Daoy (cell line): ENCODE measurements around the gene MAP4K3. TPM values are rescaled to one million over a fixed set of nuclear protein-coding genes. Genes with fewer than 3 reads are reported as not detected.
"Not testable (repeated sequence)": the region's sequence is repeated elsewhere in the genome, so short reads cannot be mapped to it uniquely, and the experiment has no call there.

ENCODE experiments used
- DNase-seq: peaks from one replicate; pipeline ENCODE4 v3.0.0-alpha.2; 2015; ENCODE audit warnings: low read depth
- total RNA-seq: library from RNA; depleted of rRNA; stranded (reverse); fragments of >200 nt; shearing (Covaris generic); gene quantifications from 2 replicates; pipeline ENCODE4 v1.2.3, GENCODE V29; 2014

MAP4K3 gene
- total RNA-seq, 1 experiment from 2014 or later, result 42.5 TPM

DNA sequence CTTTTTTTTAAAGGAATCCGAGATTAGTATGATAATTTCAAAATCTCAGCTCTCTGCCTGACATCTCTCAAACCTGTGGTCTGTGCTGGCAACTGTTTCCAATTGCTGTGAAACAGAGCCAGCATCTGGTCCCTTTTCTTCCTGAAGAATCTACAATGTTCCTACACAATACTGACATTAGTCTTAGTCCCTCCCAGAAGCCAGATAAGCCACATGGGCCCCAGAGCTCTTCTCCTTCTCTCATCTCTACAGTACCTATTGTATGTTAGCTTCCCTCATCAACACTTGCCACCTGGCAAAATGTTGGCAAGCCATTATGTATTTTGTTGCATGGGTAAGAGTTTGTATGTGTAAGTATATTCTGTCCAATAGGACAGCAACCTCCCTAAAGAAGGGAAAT is 130.5 kb downstream of the MAP4K3 start:
- no peak for DNase-seq

DNA sequence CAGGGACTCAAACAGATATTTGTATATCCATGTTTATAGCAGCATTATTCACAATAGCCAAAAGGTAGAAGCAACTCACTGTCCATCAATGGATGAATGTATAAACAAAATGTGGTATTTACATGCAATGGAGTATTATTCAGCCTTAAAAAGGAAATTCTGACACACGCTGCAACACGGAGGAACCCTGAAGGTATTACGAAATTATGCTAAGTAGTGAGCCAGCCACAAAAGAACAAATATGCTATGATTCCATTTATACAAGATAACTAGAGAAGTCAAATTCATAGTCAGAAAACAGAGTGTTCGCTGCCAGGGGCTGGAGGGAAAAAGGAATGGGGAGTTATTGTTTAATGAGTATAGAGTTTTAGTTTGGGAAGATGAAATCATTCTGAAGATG is 132.4 kb downstream of the MAP4K3 start:
- DNase-seq, result no peak

DNA sequence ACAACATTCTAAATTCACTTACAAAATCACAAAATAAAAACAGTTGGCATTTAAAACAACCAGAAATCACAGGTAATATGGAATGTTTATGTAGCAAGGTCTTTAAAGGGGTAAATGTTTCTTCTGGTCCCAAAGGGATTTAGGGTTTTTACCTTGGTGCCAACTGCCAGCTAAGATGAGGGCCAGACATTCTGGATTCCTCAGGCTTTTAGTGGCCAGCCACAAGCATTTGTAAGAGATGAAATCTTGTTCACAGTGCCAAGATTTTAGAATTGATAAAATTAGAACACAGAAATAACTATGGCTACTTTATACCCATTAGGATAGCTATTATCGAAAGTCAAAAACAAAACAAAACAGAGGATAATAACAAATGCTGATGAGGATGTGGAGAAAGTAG is 132.9 kb downstream of the MAP4K3 start:
- DNase-seq, result no peak

DNA sequence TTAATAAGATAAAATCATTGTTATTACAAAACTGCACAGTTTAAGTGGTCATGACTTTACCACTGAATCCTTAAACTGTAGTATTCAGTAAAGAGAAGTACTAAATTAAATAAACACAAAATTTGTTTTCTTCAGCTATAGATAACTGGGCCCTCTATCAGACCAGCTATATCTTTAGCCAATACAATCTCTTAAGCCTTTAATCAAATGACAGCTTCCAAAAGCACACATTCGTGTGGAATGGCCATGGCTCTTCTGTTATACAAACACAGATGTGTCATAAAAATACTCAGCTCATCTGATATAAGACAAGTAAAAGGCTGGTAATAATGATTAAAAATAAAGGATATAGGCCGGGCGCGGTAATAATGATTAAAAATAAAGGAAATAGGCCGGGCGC is 135.7 kb downstream of the MAP4K3 start:
- no peak for DNase-seq

DNA sequence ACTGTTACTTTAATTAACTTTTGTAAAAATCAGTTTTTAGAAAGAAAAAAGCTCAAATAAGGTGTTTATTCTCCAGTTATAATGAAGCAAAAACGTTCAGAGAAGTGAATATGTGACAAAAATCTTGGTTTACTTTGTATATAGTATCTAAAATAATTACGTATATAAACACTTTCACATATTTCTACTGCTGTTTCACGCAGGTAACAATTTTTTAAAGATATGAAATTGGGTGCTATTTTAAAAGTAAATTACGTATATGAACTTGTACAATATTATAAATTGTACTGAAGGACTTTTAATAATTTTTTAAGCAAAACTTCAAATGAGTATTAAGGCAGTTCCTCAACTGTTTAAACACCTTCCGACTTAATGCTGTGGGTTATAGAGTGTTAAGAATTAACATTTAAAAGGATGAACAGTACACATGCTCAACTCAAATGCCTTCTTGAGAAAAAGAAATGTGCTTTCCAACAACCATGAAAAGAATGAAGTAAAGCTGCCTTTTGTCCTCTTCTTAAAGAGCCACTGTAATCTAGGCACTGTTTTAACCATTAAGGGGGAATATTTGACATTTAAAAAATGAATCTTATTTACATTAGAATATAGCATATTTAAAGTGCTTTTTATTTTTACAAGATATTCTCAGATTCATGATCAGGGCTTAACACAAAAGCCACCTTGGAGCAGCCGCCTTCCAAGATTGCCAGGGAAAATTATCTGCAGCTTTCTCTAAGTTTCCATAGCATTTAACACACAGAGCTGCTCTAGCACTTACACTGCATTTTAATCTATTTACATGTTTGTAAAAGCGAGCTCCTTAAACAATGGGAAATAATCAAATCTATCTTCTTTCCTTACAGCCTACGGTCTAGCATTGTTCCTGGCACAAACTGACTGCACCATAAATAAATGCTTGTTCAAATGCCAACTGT is 136.8 kb downstream of the MAP4K3 start:
- no peak for DNase-seq

DNA sequence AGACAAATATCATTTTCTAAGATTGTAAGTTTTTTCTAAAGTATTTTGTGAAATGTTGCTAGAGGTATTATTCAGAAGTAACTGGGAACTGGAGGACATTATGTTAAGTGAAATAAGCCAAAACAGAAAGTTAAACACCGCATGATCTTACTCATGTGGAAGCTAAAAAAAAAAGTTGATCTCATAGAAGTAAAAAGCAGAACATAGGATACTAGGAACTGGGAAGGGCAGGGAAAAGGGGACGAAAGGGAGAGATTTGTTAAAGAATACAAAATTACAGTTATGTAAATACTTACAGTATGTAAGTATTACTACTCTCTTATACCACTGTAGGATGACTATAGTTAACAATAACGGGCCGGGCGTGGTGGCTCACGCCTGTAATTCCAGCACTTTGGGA is 146.7 kb downstream of the MAP4K3 start:
- DNase-seq, result no peak

DNA sequence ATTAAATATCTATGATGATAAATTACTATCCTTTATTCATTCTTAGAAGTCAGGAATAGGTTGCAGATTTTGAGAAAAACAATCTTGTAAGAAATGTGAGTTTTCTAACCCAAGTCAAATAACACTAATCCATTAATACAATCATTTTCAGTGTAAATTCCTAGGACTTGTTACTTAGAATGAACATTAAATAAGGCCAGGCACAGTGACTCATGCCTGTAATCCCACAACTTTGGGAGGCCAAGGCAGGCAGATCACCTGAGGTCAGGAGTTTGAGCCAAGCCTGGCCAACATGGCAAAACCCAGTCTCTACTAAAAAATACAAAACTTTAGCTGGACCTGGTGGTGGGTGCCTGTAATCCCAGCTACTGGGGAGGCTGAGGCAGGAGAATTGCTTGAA is 147.5 kb downstream of the MAP4K3 start:
- DNase-seq, result no peak

DNA sequence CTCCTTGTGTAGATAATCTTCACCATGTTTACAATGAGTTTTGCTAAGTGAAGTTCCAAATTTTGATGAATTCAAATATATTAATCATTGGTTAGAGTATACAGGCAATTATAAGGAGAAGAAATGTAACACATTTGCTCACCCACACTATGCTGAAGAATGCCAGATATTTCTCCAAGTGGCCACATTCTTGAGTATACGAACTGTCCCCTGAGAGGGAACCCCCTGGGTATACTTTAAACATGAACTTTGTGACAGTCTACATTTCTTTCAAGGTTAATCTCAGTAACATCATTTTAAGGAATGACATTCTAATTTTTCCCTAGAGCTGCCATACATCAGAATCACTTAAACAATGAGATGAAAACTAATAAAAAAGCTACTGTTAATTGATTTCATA is 153.5 kb downstream of the MAP4K3 start:
- no peak for DNase-seq

DNA sequence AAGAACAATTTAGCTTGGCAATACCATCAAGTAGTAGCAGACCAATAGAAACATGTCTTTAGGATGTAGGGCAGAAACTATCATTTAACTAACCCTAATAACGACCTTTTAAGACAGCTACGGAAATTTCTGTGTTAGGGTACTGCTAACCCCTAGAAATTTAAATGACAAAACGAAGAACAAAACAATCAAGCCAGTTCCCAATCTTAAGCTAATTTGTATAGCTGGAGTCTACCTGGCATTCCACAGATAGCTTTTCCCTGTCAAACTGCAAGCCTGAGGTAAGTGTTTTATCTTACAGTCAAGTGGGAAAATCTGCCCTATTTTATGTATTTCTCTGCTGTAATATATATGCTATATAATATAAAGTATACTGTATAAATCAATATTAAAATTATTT is 155.7 kb downstream of the MAP4K3 start:
- no peak for DNase-seq

DNA sequence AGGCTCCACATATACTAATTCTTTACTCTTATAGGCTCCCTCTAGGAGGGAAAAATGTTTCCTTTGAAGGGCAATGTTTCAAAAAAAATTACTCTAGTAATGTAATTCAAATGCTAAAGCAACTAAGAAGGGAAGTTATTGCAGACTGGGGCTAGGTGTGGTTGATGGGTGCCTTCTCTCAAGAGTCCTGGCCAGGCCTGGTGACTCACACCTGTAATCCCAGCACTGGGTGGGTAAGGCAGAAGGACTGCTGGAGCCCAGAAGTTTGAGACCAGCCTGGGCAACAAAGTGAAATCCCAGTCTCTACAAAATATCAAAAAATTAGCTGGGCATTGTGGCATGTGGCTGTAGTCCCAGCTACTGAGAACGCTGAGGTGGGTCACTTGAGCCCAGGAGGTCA is 162.1 kb downstream of the MAP4K3 start:
- DNase-seq, result peak; percentile 4

DNA sequence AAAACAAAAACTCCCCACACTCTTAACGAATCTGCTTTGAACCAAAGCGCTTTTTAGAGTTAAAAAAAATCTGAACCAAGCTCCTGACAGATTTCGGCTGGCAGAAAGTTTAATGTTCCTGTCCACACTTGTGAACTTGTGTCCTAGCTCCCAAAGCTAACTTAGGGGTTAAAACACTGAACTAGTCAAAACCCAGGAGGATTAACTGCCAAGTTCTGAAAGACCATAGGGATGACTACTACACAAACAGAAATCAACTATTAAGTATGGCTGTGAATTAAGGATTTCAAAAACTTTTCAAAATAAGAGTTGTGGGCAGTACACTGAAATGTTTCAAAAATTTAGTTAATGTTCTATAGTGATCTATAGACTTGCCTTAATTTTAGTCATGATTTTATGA is 167.1 kb downstream of the MAP4K3 start:
- no peak for DNase-seq

DNA sequence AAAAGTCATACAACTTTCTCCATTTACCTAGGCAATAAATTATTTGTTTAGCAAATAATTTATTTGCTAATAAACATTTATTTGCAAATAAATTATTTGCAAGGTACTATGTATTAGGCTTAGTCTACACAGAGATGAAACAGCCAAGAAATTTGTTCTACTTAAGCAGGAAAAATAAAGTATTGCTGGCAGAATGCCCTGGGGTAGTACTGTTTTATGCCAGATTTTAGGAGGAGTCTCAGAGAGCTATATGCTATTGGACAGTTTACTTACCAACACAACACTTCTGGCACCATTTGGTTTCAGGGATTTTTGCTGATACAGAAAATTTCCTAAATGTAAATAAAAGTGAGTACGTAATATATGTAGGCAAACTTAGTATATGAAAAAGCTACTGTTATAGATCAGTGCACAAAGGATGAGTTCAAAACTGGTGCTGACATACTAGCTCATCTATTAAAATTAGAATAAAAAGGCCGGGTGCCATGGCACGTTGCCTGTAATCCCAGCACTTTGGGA is 170.1 kb downstream of the MAP4K3 start:
- no peak for DNase-seq

DNA sequence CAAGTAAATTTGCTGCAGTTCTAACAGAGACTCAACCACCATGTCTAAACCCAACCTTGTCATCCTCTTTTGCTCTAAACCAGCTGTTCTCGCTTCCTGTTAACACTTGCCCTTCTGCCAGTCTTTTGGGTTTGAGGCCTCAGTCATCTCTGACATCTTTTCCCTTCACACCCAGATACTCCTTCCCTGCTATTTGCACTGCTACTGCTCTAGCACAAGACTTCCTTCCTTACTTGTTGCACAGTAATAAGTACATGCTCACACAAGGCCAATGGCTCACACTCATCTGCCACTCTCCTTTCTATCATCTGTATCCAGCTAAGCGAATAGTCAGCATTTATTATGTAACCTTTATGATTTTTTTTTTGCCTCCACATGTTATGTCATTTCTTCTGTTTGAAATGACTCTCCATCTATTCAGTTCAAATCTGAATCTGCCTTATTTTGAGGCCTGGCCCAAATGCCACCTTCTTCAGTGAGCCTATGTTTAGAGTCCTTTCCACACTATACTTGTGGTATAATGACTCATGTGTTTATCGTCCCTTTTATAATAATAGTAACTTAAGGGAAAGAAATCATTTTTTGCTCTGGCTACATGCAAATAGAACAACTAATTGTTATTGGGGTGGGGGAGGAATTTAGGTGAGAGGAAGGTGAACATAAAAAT is 170.8 kb downstream of the MAP4K3 start:
- no peak for DNase-seq

DNA sequence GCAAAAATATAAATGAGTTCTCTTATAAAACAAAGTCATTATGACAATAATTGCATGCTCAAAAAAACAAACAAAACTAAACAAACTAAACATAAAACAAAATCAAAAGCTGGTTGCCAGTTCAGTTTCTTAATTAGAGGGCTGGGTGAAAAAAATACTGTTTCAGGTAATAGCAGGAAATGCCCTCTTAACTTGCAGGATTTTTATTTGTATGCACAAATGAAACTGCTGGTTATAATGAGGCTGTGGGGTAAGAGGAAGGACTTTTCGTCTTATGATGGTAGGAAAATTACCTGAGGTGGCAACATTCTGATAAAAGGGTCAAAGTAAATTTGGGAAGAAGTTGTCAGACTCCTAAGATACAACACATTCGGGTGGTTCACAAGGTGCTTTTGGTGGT is 171.8 kb downstream of the MAP4K3 start:
- no peak for DNase-seq

DNA sequence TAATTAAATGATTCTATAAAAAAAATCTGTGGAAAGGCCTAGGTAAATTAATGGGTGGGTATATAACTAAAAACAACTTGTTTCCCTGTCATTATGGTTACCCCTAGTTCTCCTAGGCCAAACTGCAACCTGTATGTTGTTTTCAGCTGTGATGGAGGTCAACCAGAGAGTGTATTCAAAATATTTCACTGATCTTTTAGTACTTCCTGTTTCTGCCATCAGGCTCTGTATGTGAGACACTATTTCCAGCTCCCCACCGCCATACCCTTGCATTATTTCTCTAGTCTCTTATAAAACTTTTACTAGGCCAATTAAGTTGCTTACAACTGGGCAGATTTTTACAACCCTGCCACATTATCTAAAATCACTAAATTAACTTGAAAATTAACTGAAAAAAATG is 172.4 kb downstream of the MAP4K3 start:
- no peak for DNase-seq

DNA sequence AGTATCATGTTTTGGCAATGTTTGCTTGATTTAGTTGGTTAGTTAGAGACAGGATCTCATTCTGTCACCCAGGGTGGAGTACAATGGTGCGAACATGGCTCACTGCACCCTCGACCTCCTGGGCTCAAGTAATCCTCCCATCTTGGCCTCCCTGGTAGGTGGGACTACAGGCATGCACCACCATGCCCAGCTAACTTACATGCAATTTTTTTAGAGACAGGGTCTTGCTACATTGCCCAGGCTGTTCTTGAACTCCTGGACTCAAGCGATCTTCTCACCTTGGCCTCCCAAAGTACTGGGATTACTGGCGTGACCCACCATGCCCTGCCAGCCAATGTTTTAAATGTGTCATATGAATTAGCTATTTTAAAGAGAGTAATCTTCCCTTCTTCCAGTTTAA is 177.0 kb downstream of the MAP4K3 start:
- no peak for DNase-seq

DNA sequence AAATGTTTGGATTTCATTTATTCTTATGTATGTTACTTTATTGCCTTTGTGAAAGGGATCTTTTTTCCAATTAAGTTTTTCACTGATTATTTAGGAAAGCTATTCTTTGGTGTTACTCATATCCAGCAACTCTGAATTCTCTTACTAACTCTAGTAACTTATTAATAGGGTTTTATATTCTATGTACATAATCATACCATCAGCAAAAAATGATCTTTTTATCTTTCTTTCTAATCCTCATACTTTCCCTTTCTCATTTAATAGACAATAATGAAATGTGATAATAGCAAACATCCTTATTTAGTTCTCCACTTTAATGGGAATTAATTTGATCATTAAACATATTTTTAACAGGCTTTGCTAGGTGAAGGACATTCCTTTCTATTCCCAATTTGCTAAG is 181.0 kb downstream of the MAP4K3 start:
- no peak for DNase-seq

DNA sequence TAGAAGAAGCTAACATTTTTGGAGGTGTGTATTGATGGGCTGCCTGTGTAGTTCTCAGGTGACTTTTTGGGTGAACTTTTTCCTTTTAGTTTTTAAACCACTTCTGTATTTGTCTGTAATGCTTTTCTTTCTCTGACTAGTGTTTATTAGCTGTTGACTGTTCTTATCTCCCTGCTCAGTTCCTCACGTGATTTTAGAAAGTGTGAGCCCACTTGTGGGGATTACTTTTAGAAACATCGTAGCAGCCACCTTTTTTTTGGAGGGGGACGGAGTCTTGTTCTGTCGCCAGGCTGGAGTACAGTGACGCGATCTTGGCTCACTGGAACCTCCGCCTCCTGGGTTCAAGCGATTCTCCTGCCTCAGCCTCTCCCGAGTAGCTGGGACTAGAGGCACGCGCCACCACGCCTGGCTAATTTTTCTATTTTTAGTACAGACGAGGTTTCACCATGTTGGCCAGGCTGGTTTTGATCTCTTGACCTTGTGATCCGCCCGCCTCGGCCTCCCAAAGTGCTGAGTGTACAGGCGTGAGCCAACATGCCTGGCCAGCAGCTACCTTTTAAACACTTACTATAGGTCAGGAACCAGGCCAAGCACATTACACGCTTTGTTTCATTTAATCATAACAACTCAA is 184.1 kb downstream of the MAP4K3 start:
- DNase-seq, result no peak

DNA sequence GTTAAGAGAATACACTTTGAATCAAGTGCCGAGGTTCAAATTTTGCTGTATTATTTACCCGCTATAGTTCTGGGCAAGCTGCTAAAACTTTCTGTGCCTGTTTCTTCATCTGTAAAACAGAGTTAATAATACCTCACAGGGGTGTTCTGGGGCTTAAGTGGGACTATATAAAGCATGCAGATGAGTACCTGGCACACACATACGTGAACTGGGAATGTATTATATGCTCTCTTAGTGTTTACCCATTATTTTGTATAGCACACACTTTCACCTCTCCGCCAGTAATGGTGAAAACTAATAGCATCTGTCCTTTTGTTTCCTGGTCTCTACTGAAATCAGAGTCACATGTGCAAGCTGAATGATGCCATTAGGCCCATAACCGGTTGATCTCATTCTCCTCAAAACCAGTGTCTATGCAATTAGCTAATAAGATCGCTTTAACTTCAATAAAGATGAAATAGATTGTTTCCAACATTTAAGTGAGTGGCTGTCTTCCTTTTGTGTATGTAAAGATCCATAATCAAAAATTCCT is 189.5 kb downstream of the MAP4K3 start:
- no peak for DNase-seq

DNA sequence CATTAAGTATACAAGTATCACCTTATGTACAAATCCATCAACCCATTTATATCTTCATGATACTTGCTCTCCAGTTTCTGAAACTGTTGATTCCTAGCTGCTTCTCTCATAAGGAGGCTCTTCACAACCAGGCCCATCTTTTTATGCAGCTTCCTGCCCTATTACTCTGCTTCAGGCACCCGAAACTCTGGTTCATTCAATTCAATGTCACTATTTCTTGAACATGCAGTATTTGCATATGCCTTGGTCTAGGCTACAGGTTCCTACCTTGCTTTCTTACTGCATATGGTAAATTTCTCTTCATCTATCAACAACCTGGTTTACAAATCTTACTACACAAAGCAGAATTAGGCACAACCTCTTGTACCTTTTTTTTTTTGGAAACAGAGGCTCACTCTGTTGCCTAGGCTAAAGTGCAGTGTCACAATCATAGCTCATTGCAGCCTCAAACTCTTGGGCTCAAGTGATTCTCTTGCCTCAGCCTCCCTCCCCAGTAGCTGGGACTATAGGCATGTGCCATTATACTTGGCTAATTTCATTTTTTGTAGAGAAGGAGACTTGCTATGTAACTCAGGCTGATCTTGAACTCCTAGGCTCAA is 190.6 kb downstream of the MAP4K3 start:
- DNase-seq, result no peak

DNA sequence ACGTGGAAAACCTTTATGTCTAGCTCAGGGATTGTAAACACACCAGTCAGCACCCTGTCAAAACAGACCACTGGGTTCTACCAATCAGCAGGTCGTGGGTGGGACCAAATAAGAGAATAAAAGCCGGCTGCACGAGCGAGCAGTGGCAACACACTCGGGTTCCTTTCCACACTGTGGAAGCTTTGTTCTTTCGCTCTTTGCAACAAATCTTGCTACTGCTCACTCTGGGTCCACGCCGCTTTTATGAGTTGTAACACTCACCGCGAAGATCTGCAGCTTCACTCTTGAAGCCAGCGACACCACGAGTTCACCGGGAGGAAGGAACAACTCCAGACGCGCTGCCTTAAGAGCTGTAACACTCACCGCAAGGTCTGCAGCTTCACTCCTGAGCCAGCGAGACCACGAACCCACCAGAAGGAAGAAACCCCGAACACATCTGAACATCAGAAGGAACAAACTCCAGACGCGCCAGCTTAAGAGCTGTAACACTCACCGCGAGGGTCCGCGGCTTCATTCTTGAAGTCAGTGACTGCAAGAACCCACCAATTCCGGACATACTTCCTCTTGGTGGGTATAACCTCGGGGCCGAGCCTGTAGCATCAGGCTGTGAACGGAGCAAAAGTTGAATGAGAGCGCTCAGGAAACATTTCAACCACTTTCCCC is 192.0 kb downstream of the MAP4K3 start:
- not testable (repeated sequence) for DNase-seq
